ENCODE data around the gene SRL. TPM values are rescaled to one million over a fixed set of nuclear protein-coding genes. Genes with fewer than 3 reads are reported as not detected.
"Not testable (repeated sequence)": the region's sequence is repeated elsewhere in the genome, so short reads cannot be mapped to it uniquely, and the experiment has no call there.

The SRL gene
- total RNA-seq, 1 donor from 2014 or later = not detected

DNA sequence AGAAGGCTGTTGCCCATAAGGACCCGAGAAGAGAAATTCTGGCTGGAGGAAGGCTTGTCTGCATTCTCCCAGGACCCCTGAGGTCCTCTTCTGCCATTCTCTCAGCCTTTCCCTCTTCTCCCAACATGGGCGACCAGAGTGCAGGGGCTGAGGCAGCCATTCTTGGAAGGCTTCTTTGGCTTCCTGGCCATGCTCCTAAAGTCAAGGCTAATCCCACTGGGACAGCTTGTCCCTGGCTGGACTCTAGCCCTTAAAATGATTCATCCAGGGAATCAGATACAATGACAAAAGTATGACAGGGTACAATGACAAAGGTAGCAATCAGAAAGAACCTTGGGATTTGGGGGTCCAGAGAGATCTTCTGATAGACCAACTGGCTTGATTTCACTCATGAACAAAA, 26.8 kb downstream of the SRL start:
- H3K36me3 Mint-ChIP-seq (ENCODE audit: unreplicated experiment) = no peaks in the 10 kb centered on the region
- no peak overlapping the region for H3K4me3 Mint-ChIP-seq (ENCODE audit: unreplicated experiment)
- TF ChIP-seq, protein P1, sequence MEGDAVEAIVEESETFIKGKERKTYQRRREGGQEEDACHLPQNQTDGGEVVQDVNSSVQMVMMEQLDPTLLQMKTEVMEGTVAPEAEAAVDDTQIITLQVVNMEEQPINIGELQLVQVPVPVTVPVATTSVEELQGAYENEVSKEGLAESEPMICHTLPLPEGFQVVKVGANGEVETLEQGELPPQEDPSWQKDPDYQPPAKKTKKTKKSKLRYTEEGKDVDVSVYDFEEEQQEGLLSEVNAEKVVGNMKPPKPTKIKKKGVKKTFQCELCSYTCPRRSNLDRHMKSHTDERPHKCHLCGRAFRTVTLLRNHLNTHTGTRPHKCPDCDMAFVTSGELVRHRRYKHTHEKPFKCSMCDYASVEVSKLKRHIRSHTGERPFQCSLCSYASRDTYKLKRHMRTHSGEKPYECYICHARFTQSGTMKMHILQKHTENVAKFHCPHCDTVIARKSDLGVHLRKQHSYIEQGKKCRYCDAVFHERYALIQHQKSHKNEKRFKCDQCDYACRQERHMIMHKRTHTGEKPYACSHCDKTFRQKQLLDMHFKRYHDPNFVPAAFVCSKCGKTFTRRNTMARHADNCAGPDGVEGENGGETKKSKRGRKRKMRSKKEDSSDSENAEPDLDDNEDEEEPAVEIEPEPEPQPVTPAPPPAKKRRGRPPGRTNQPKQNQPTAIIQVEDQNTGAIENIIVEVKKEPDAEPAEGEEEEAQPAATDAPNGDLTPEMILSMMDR (IDR thresholded peaks at IDR 0.05) = no peak
- no peak overlapping the region for H3K27ac Mint-ChIP-seq (ENCODE audit: unreplicated experiment)
- peaks cover 31% of the 10 kb centered on the region for H3K4me1 Mint-ChIP-seq (ENCODE audit: unreplicated experiment)
- H3K27me3 Mint-ChIP-seq (ENCODE audit: unreplicated experiment) = no peaks in the 10 kb centered on the region
- H3K9me3 Mint-ChIP-seq (ENCODE audit: unreplicated experiment) = no peaks in the 10 kb centered on the region
- DNase-seq (ENCODE audit: extremely low spot score, unreplicated experiment) = no peak

DNA sequence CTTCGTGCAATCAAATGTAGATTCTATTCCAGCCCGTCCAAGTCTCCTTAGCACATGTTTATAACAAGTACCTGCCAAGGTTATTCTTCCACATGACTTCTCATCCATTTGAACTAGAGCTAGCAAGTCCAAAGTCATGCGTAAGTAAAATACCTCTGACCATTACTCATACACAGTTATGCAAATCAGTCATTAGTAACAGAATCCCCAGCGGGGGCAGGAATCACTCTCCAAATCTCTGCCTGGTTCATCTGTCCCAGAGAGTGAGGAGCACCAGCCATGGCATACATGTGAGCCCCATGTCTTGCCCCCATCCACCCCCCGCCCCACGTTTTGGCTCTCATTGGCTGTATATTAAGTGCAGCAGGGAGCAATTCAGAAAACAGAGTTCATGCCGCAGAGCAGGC, 27.7 kb downstream of the SRL start:
- Mint-ChIP-seq H3K27ac (ENCODE audit: unreplicated experiment) (no peak overlapping the region), H3K9me3 (ENCODE audit: unreplicated experiment) (no peaks in the 10 kb centered on the region), H3K36me3 (ENCODE audit: unreplicated experiment) (no peaks in the 10 kb centered on the region), H3K4me3 (ENCODE audit: unreplicated experiment) (no peak overlapping the region), H3K27me3 (ENCODE audit: unreplicated experiment) (no peaks in the 10 kb centered on the region), H3K4me1 (ENCODE audit: unreplicated experiment) (peaks cover 31% of the 10 kb centered on the region)
- no peak for DNase-seq (ENCODE audit: extremely low spot score, unreplicated experiment)
- TF ChIP-seq, protein P1 (IDR thresholded peaks at IDR 0.05) = no peak

DNA sequence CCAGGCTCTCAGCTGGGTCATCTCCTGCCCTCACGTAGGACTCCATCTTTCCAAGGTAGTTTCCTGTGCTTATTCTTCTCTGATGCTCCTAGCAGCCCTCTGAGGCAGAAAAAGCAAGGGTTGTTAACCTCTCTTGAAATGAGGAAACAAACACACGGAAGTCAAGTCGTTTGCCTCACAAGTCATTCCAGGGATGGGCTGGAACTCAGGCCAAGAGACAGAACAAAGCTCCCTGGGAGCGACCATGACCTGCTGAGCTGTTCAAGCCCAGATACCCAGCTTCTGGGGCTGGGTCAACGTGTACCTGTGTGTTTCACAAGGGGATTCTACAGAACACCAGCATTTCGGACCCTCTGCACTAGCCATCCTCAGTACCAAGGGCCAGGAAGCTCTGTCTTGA, 28.1 kb downstream of the SRL start:
- no peak for DNase-seq (ENCODE audit: extremely low spot score, unreplicated experiment)
- no peak overlapping the region for H3K27ac Mint-ChIP-seq (ENCODE audit: unreplicated experiment)
- H3K36me3 Mint-ChIP-seq (ENCODE audit: unreplicated experiment) = no peaks in the 10 kb centered on the region
- no peaks in the 10 kb centered on the region for H3K27me3 Mint-ChIP-seq (ENCODE audit: unreplicated experiment)
- peaks cover 26% of the 10 kb centered on the region for H3K4me1 Mint-ChIP-seq (ENCODE audit: unreplicated experiment)
- H3K9me3 Mint-ChIP-seq (ENCODE audit: unreplicated experiment) = no peaks in the 10 kb centered on the region
- TF ChIP-seq, protein P1 (IDR thresholded peaks at IDR 0.05) = no peak
- no peak overlapping the region for H3K4me3 Mint-ChIP-seq (ENCODE audit: unreplicated experiment)

DNA sequence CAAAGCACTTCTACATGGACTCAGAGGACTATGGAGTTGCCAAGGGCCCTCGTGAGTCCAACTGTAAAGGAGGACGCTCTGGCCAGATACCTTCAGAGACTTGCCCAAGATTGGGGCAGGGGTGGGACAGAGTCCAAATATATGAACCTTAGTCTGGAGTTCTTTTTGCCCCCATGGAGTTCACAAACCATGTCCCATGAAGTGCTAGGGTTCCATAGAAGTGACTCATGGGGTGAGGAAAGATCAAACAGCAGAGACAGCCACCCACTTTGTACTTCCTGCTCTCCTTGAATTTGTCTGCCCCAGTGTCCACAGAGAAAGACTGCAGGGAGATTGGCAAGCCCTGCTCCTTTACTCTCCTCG, 29.0 kb downstream of the SRL start:
- Mint-ChIP-seq H3K27ac (ENCODE audit: unreplicated experiment) (no peak overlapping the region), H3K4me3 (ENCODE audit: unreplicated experiment) (no peak overlapping the region), H3K36me3 (ENCODE audit: unreplicated experiment) (no peaks in the 10 kb centered on the region), H3K4me1 (ENCODE audit: unreplicated experiment) (peaks cover 19% of the 10 kb centered on the region), H3K27me3 (ENCODE audit: unreplicated experiment) (no peaks in the 10 kb centered on the region), H3K9me3 (ENCODE audit: unreplicated experiment) (no peaks in the 10 kb centered on the region)
- no peak for DNase-seq (ENCODE audit: extremely low spot score, unreplicated experiment)
- TF ChIP-seq, protein P1 (IDR thresholded peaks at IDR 0.05) = no peak

DNA sequence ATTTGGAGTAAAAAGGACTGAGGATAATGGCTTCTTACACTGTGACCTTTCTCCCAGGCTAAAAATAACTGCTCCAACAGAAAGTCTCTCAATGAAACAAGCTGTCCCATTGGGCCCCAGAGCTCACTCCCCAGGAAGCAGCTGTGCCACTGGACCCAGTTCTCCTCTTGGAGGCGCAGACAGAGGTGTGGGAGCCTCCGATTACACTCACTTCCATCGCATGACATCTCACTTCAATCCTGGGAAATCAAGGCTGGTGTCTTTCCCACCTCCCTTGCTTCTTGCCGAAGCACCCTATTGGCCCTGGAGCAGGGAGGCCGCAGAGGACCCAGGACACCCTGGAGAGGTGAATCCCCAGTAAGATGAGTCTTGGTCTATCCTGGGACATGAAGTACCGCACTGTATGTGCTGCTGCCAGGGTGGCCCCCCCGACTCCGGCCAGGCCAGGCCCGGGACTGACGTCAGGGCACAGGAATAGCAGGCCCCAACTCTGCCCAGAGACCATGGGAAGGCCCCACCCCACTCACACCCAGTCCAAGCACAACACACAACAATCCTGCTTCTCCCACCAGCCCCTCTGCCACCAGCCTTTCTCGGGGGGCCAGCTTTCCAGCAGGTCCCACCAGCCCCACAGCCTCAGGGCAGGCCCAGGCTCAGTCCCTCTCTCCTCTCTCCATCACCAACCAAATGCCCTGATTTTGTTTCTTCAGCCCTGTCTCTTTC, 29.5 kb downstream of the SRL start:
- Mint-ChIP-seq H3K27ac (ENCODE audit: unreplicated experiment) (no peak overlapping the region), H3K4me3 (ENCODE audit: unreplicated experiment) (no peak overlapping the region), H3K9me3 (ENCODE audit: unreplicated experiment) (no peaks in the 10 kb centered on the region), H3K4me1 (ENCODE audit: unreplicated experiment) (peaks cover 13% of the 10 kb centered on the region), H3K36me3 (ENCODE audit: unreplicated experiment) (no peaks in the 10 kb centered on the region), H3K27me3 (ENCODE audit: unreplicated experiment) (no peaks in the 10 kb centered on the region)
- TF ChIP-seq, protein P1 (IDR thresholded peaks at IDR 0.05) = no peak
- DNase-seq (ENCODE audit: extremely low spot score, unreplicated experiment) = no peak

DNA sequence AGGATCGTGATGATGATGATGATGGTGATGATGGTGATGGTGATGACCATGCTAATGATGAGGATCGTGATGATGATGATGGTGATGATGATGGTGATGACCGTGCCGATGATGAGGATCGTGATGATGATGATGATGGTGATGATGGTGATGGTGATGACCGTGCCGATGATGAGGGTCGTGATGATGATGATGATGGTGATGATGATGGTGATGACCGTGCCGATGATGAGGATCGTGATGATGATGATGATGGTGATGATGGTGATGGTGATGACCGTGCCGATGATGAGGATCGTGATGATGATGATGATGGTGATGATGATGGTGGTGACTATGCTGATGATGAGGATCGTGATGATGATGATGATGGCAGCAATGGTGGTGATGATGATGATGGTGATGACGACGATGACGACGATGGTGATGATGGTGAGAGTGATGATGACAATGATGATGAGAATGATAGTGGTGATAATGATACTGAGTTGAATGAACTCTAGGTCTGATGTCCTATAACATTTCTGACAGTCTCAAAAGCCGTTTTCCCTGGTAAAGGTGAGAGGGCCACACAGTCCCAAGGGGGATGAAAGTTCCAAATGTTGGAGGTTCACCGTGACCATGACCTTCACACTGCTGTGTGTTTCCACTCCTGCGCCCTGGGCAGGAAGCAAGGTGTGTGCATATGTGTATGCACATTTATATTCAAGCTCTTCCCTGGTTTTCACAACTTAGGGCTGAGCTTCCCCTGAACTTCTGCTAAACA, 30.3 kb downstream of the SRL start:
- DNase-seq (ENCODE audit: extremely low spot score, unreplicated experiment); H3K9me3 Mint-ChIP-seq (ENCODE audit: unreplicated experiment); H3K27me3 Mint-ChIP-seq (ENCODE audit: unreplicated experiment); H3K4me1 Mint-ChIP-seq (ENCODE audit: unreplicated experiment); H3K4me3 Mint-ChIP-seq (ENCODE audit: unreplicated experiment); H3K27ac Mint-ChIP-seq (ENCODE audit: unreplicated experiment); H3K36me3 Mint-ChIP-seq (ENCODE audit: unreplicated experiment): not testable (repeated sequence)
